Measurements from ENCODE around the gene WIF1.

The WIF1 gene

GRCh38 chr12:65152012-65152411 lies 30.9 kb upstream of the WIF1 start (continued):
- no peak for TF ChIP-seq RARB (CRISPR knock-in tag; IDR thresholded peaks at IDR 0.05)
- TF ChIP-seq TCF4 (CRISPR knock-in tag; IDR thresholded peaks at IDR 0.05; ENCODE audit: borderline replicate concordance): no peak

- TF ChIP-seq ZNF70 (CRISPR knock-in tag; IDR thresholded peaks at IDR 0.05): no peak
- no peak for TF ChIP-seq ZNF8 (CRISPR knock-in tag; IDR thresholded peaks at IDR 0.05)
- TF ChIP-seq SNAI2 (CRISPR knock-in tag; IDR thresholded peaks at IDR 0.05): no peak
- no peak for TF ChIP-seq PPARA (CRISPR knock-in tag; IDR thresholded peaks at IDR 0.05; ENCODE audit: borderline replicate concordance)
- TF ChIP-seq ZFP30 (CRISPR knock-in tag; IDR thresholded peaks at IDR 0.05): no peak
- TF ChIP-seq PATZ1 (CRISPR knock-in tag; IDR thresholded peaks at IDR 0.05; ENCODE audit: borderline replicate concordance): no peak
- no peak for TF ChIP-seq TCF4 (CRISPR knock-in tag; IDR thresholded peaks at IDR 0.05; ENCODE audit: borderline replicate concordance)
- no peak for TF ChIP-seq ZNF565 (CRISPR knock-in tag; conservative IDR thresholded peaks at IDR 0.05; ENCODE audit: low read depth)
- no peak for TF ChIP-seq ZFP3 (CRISPR knock-in tag; IDR thresholded peaks at IDR 0.05)
- no peak for TF ChIP-seq ISL1 (CRISPR knock-in tag; IDR thresholded peaks at IDR 0.05)
- no peak for TF ChIP-seq CSDC2 (CRISPR knock-in tag; IDR thresholded peaks at IDR 0.05)
- no peak for TF ChIP-seq CREB5 (CRISPR knock-in tag; IDR thresholded peaks at IDR 0.05; ENCODE audit: low read depth)
- TF ChIP-seq RARB (CRISPR knock-in tag; IDR thresholded peaks at IDR 0.05): no peak
- no peak for TF ChIP-seq ZC3H10 (CRISPR knock-in tag; IDR thresholded peaks at IDR 0.05)
- no peak for TF ChIP-seq POU6F1 (CRISPR knock-in tag; IDR thresholded peaks at IDR 0.05; ENCODE audit: borderline replicate concordance, low read depth)
- no peak for ATAC-seq
Measured at GRCh38 chr12:65147312-65147905, 26.3 kb upstream of the WIF1 start.

GRCh38 chr12:65140738-65141137 lies 19.6 kb upstream of the WIF1 start:
- no peak for ATAC-seq
- TF ChIP-seq ZNF70 (CRISPR knock-in tag; IDR thresholded peaks at IDR 0.05): no peak
- TF ChIP-seq ISL1 (CRISPR knock-in tag; IDR thresholded peaks at IDR 0.05): no peak
- no peak for TF ChIP-seq ARNTL (CRISPR knock-in tag; IDR thresholded peaks at IDR 0.05; ENCODE audit: borderline replicate concordance, low read depth)
- no peak for TF ChIP-seq TCF4 (CRISPR knock-in tag; IDR thresholded peaks at IDR 0.05; ENCODE audit: borderline replicate concordance)
- TF ChIP-seq TOX (CRISPR knock-in tag; IDR thresholded peaks at IDR 0.05; ENCODE audit: borderline replicate concordance): no peak
- TF ChIP-seq ZNF565 (CRISPR knock-in tag; conservative IDR thresholded peaks at IDR 0.05; ENCODE audit: low read depth): no peak
- TF ChIP-seq GLIS3 (CRISPR knock-in tag; IDR thresholded peaks at IDR 0.05): no peak
- TF ChIP-seq TSHZ2 (CRISPR knock-in tag; IDR thresholded peaks at IDR 0.05): no peak

- no peak for TF ChIP-seq ARNTL (CRISPR knock-in tag; IDR thresholded peaks at IDR 0.05; ENCODE audit: borderline replicate concordance, low read depth)
- TF ChIP-seq CSDC2 (CRISPR knock-in tag; IDR thresholded peaks at IDR 0.05): no peak
- no peak for TF ChIP-seq ZNF70 (CRISPR knock-in tag; IDR thresholded peaks at IDR 0.05)
- ATAC-seq: no peak
Measured at GRCh38 chr12:65139389-65139788, 18.3 kb upstream of the WIF1 start.

- TF ChIP-seq OSR1 (CRISPR knock-in tag; IDR thresholded peaks at IDR 0.05): no peak
- TF ChIP-seq ZC3H10 (CRISPR knock-in tag; IDR thresholded peaks at IDR 0.05): no peak
- no peak for TF ChIP-seq PATZ1 (CRISPR knock-in tag; IDR thresholded peaks at IDR 0.05; ENCODE audit: borderline replicate concordance)
- TF ChIP-seq ISL1 (CRISPR knock-in tag; IDR thresholded peaks at IDR 0.05): no peak
- no peak for TF ChIP-seq SNAI2 (CRISPR knock-in tag; IDR thresholded peaks at IDR 0.05)
- no peak for TF ChIP-seq RARB (CRISPR knock-in tag; IDR thresholded peaks at IDR 0.05)
- TF ChIP-seq TSHZ2 (CRISPR knock-in tag; IDR thresholded peaks at IDR 0.05): no peak
- no peak for ATAC-seq
Measured at GRCh38 chr12:65133879-65134278, 12.8 kb upstream of the WIF1 start.

Data from SK-N-SH treated with all-trans-retinoic acid at 6 μM for 48 hours (cell line).